VCaP (cell line): ENCODE results near the gene MPV17.
A peak's percentile ranks its signal among the peaks of the same experiment; 100 is the strongest.
"Not testable (repeated sequence)": the region's sequence is repeated elsewhere in the genome, so short reads cannot be mapped to it uniquely, and the experiment has no call there.

Source experiments
- H3K27ac ChIP-seq: fragments of 450-650 bp; 2 replicates; pipeline ENCODE4 v1.5.1; 2017
- CTCF ChIP-seq: fragments of 450-650 bp; conservative IDR thresholded peaks from 2 replicates; pipeline ENCODE4 v1.5.1; 2017; ENCODE audit warnings: mild to moderate bottlenecking, moderate library complexity

MPV17 gene

GRCh38 chr2:27347641-27348040 is 24.7 kb upstream of the MPV17 start:
- H3K27ac ChIP-seq = no peak overlapping the region
- no peak for TF ChIP-seq CTCF

- TF ChIP-seq CTCF = no peak
- no peak overlapping the region for H3K27ac ChIP-seq
Measured at GRCh38 chr2:27336173-27336572, 13.3 kb upstream of the MPV17 start.

- TF ChIP-seq CTCF = no peak
- no peak overlapping the region for H3K27ac ChIP-seq
Measured at GRCh38 chr2:27335311-27335710, 12.4 kb upstream of the MPV17 start.

GRCh38 chr2:27324720-27325119 is 1.8 kb upstream of the MPV17 start:
- H3K27ac ChIP-seq = no peak overlapping the region
- TF ChIP-seq CTCF = no peak

GRCh38 chr2:27323596-27324285 is 844 bp upstream of the MPV17 start:
- peak overlapping the region; percentile 94 for H3K27ac ChIP-seq
- no peak for TF ChIP-seq CTCF

- TF ChIP-seq CTCF = no peak
- peak overlapping the region; percentile 94 for H3K27ac ChIP-seq
Measured at GRCh38 chr2:27322301-27322765, 564 bp downstream of the MPV17 start.

- peak overlapping the region; percentile 94 for H3K27ac ChIP-seq
- peak; percentile 60 for TF ChIP-seq CTCF
Measured at GRCh38 chr2:27320958-27321543, 1.8 kb downstream of the MPV17 start.

GRCh38 chr2:27319839-27320238 is 3.1 kb downstream of the MPV17 start:
- H3K27ac ChIP-seq = not testable (repeated sequence)
